GM21529 (cell line): ENCODE measurements around the gene PDE8A.
"Not testable (repeated sequence)": the region's sequence is repeated elsewhere in the genome, so short reads cannot be mapped to it uniquely, and the experiment has no call there.

ENCODE experiments used
- ATAC-seq: cut with Tn5 transposase; IDR thresholded peaks from one replicate; pipeline ENCODE4 v1.9.1; 2021; ENCODE audit not compliant: unreplicated experiment

Gene PDE8A

DNA sequence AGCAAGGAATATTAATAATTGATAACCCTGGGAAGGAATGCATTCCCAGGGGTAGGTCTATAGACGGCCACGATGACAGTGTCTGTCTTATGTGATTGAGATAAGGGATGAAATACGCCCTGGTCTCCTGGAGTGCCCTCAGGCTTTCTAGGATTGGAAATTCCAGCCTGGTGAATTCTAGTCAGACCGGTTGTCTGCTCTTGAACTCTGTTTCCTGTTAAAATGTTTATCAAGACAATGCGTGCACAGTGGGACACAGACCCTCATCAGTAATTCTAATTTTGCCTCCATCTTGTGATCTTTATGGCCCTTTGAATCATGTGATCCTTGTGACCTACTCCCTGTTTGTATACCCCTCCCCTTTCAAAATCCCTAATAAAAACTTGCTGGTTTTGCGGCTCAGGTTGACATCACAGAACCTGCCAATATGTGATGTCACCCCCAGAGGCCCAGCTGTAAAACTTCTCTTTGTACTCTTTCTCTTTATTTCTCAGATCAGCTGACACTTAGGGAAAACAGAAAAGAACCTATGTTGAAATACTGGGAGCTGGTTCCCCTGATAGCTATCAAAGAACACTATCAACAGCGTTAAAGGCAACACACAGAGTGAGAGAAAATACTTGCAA, 183.3 kb downstream of the PDE8A start:
- no peak for ATAC-seq

DNA sequence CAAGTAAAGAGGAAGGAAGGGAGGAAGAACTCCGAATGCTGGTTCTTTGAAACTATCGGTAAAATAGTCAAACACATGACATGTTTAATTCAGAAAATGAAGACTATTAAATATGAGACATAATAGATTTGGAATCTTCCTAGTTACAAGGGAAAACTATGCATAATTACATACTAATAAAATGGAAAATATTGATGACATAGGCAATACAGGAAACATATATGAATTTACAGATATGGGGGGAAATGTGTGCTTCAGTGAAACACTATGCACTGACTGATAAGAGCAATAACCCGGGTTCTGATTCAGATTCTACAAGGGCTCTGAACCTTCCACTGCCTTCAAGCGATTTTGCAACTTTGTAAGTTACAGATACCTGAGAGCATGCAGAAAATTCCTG, 185.9 kb downstream of the PDE8A start:
- ATAC-seq = no peak

DNA sequence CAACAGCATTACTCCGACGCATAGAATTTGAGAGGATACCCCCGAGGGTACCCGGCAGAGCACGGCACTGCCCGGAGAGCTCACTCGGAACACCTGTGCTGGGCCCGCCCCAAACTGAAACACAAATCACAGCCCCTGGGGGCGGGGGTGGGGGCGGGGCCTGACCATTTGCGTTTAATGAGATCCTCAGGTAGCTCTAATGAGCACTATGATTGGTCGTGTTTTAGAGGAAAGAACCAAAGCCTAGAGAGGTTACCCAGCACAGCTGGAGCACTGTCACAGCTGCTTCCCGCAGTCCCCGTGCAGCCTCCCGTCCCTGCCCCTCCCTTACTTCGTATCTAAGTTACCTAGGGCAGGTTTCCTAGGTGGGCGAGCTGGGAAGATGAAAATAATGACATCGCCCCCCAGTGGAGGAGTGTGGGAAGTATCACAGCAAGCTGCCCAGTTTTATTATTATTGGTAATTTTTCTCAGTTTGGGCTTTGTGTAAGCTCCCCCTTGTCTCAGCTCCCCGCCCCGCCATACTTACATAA, 187.1 kb downstream of the PDE8A start:
- no peak for ATAC-seq

- no peak for ATAC-seq
Observed at GRCh38 chr15:85171736-85172135, 190.1 kb downstream of the PDE8A start.

- ATAC-seq = no peak
Observed at GRCh38 chr15:85172846-85173490, 191.3 kb downstream of the PDE8A start.

GRCh38 chr15:85173630-85174029, 192.0 kb downstream of the PDE8A start:
- not testable (repeated sequence) for ATAC-seq

DNA sequence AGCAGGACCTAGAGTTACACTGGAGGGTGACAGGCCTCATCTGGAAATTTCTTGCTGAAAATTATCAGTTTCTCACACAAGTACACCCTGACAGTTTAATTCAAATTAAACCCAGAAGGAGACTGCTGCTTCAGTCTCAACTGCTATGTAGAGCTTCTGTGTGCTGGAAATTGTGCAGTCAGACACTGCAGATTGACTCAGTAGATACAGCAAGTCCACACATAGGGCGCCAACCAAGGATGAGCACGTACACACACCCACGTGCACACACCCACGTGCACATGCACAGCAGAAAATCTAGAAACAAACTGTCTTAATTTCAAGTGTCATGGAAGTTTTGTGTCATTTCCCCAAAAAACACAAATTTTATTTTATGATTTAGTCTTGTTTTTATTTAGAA, 192.9 kb downstream of the PDE8A start:
- no peak for ATAC-seq

DNA sequence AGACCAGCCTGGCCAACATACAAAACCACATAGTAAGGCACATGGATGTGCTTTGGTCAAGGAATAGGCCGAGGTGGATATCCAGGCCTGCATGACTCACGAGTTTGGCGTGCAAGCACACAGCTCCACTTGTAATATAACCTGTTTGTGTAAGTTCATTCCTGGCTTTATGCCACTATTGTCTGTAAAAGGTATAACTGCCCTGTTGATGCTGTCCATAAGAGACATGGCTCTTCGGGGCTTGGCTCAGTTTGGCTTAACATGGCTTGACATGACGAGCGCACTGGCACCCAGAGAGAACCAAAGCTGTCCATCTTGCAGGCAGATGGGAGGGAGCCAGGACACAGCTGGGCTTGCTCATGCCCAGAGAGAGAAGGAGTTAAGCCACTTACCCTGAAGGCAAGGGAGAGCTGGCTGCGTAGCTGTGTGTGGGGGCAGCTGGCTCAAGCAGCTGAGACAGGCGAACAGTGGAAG, 195.4 kb downstream of the PDE8A start:
- ATAC-seq = not testable (repeated sequence)

- ATAC-seq = no peak
Observed at GRCh38 chr15:85178308-85178707, 196.7 kb downstream of the PDE8A start.

DNA sequence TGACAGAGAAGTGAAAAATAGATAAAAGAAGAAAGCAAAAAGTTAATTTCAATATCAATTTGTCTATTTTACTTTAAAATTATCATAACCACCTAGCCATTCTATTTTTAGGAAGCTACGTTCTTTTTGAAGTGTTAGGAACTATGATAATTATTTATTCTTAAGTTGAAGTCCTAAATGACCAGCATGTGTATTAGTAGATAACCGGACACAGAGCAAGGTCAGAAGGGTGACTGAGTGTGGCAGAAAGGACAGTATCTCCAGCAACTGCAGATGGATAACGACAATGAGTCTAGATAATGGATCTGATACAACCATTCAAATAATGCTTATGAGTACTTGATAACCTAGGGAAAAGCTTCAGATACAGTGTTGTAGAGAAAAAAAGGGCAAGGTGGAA, 198.0 kb downstream of the PDE8A start:
- ATAC-seq = no peak

DNA sequence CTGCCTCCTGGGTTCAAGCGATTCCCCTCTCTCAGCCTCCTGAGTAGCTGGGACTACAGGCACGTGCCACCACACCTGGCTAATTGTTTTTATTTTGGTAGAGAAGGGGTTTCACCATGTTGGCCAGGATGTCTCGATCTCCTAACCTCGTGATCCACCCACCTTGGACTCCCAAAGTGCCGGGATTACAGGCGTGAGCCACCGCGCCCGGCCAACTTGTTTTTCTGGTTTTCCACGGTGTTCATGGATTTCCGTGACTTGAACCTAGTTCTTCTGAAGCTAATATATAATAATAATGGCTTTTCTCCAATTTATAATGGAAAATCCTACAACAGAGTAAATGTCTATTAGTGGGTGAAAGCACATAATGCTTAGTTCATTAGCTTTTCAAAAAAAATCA, 203.7 kb downstream of the PDE8A start:
- ATAC-seq = not testable (repeated sequence)

GRCh38 chr15:85188171-85188577, 206.5 kb downstream of the PDE8A start:
- ATAC-seq = not testable (repeated sequence)
